ENCODE measurements around the gene CD207. TPM values are rescaled to one million over a fixed set of nuclear protein-coding genes. Genes with fewer than 3 reads are reported as not detected.

CD207 gene
- total and polyA plus RNA-seq, 2 of the 8 experiments (the other 6 are each of a cell fraction or from before 2014, with no cell fraction given): not detected

DNA sequence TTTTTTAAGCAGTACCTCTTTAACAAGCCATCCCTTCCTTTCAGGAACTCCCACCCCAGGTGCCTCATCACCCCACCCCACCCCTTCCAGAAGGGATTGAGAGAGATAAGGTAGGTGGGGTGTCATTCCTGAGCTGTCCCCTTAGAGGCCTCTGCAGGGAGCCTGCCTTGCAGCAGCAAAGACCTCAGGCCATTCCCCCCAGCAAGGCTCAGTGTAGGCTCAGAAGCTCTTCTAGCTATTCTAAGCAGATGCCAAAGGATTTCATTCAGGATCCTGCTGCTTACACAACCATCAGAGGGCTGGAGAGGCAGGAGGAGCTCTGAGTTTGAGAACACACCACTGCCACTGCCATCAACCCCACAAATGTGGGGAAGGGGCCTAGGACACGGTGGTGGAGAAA is 39.4 kb downstream of the CD207 start:
- H3K14ac ChIP-seq (ENCODE audit: insufficient read length): no peak overlapping the region
- POLR2A ChIA-PET (ENCODE audit: partially characterized antibody): no interaction called here
- H2AK5ac ChIP-seq (ENCODE audit: low read depth, low read length): no peak overlapping the region
- H3K79me1 ChIP-seq (ENCODE audit: low read depth, low read length): no peaks in the 10 kb centered on the region
- no peak overlapping the region for H2BK120ac ChIP-seq (replicated peaks; ENCODE audit: low read depth, low read length)
- no peak overlapping the region for H2BK15ac ChIP-seq (ENCODE audit: low read length)
- no peaks in the 10 kb centered on the region for H4K20me1 ChIP-seq (replicated peaks in 1 of 2; ENCODE audit: control insufficient read depth in 1 of 2, insufficient read depth in 2 of 2, low read length in 2 of 2)
- no peaks in the 10 kb centered on the region for H3K23me2 ChIP-seq (ENCODE audit: low read depth, low read length)
- H3K4me2 ChIP-seq (ENCODE audit: insufficient read depth in 1 of 2, low read depth in 2 of 2, low read length in 2 of 2): no peak overlapping the region
- no peak overlapping the region for H2AFZ ChIP-seq (ENCODE audit: low read length)
- H2BK5ac ChIP-seq (ENCODE audit: low read depth, low read length): no peak overlapping the region
- no peak overlapping the region for H3K56ac ChIP-seq (replicated peaks; ENCODE audit: insufficient read length, low read depth, low read length)
- no peaks in the 10 kb centered on the region for H3K36me3 ChIP-seq (ENCODE audit: control insufficient read depth in 2 of 4, insufficient read depth in 4 of 4, low read length in 3 of 4)
- H4K5ac ChIP-seq (ENCODE audit: insufficient read length, low read depth, low read length): no peak overlapping the region
- H4K91ac ChIP-seq (replicated peaks; ENCODE audit: insufficient read length, low read length): no peak overlapping the region
- peaks cover 0 to 3% (median 0%) of the 10 kb centered on the region in 4 experiments; a peak in 1 of 7 replicates for H3K4me1 ChIP-seq (replicated peaks in 1 of 4; ENCODE audit: control insufficient read depth in 3 of 4, insufficient read depth in 4 of 4, low read length in 3 of 4)
- no peaks in the 10 kb centered on the region for H3K79me2 ChIP-seq (ENCODE audit: control insufficient read depth in 1 of 2, insufficient read depth in 2 of 2, low read length in 2 of 2)
- H3K9ac ChIP-seq (replicated peaks in 1 of 4; ENCODE audit: extremely low read depth in 1 of 4, low read depth in 3 of 4, low read length in 3 of 4): no peak overlapping the region
- CTCF ChIA-PET (ENCODE audit: partially characterized antibody): interaction anchor here (0.6 to 13.4 kb wide), 12 partner anchors 24 to 164 kb away, joined by 3 to 91 read pairs (median 5); partner anchors contain the start of gene CLEC4F
- no peak overlapping the region for H3K18ac ChIP-seq (ENCODE audit: extremely low read depth, low read length)
- DNase-seq (ENCODE audit: low read depth in 1 of 2, low spot score in 2 of 2) (no peak), FAIRE-seq (no peak)
- peak overlapping the region; percentile 39; the same call in 1 of the 2 replicates for H2BK12ac ChIP-seq (ENCODE audit: low read depth, low read length)
- peaks cover 10 to 23% (median 13%) of the 10 kb centered on the region in 4 experiments for H3K27me3 ChIP-seq (replicated peaks in 1 of 4; ENCODE audit: control insufficient read depth in 3 of 4, extremely low read depth in 1 of 4, insufficient read depth in 3 of 4, low read length in 3 of 4)
- no peak overlapping the region for H2BK20ac ChIP-seq (ENCODE audit: low read length)
- no peak overlapping the region for H3K23ac ChIP-seq (ENCODE audit: insufficient read length)
- 83% methylated on average over 1 of the region's 1 CpG; no CpG with 5 or more reads in 1 of the 2 experiments for WGBS, 2 experiments (ENCODE audit: extremely low coverage in 1 of 2, insufficient coverage in 1 of 2, insufficient read length in 1 of 2, insufficient replicate concordance in 2 of 2, low coverage in 1 of 2, low lambda C conversion rate in 2 of 2, missing lambda C conversion rate in 1 of 2)
- no peak overlapping the region for H3K4ac ChIP-seq (replicated peaks; ENCODE audit: insufficient read length, low read depth, low read length)
- no peak overlapping the region for H3K4me3 ChIP-seq (ENCODE audit: extremely low read depth in 1 of 4, insufficient read depth in 2 of 4, low read depth in 3 of 4, low read length in 4 of 4)
- no peak overlapping the region for H3K27ac ChIP-seq (ENCODE audit: low read depth, low read length)
- no peak overlapping the region for H4K8ac ChIP-seq (ENCODE audit: extremely low read depth, insufficient read depth, low read length)
- H3K9me3 ChIP-seq (ENCODE audit: insufficient read depth in 2 of 2, low read depth in 1 of 2, low read length in 1 of 2): peaks cover 4 to 6% of the 10 kb centered on the region in 2 experiments; a peak in 2 of 4 replicates
- no peak for TF ChIP-seq RBBP5 (IDR thresholded peaks at IDR 0.05; ENCODE audit: borderline replicate concordance, low read depth, low read length)
- no peak for TF ChIP-seq ASH2L (IDR thresholded peaks at IDR 0.05; ENCODE audit: low read length)
- TF ChIP-seq HDAC6 (IDR thresholded peaks at IDR 0.05; ENCODE audit: low read depth, low read length): no peak
- no peak for TF ChIP-seq HDAC2 (IDR thresholded peaks at IDR 0.05; ENCODE audit: borderline replicate concordance in 1 of 2, low read depth in 2 of 2, low read length in 2 of 2)
- no peak for TF ChIP-seq TAF1 (IDR thresholded peaks at IDR 0.05; ENCODE audit: low read depth, low read length)
- no peak for TF ChIP-seq KDM1A (IDR thresholded peaks at IDR 0.05; ENCODE audit: borderline replicate concordance, low read length)
- TF ChIP-seq JUN (IDR thresholded peaks at IDR 0.05; ENCODE audit: low read depth, low read length): no peak
- TF ChIP-seq RFX5 (IDR thresholded peaks at IDR 0.05; ENCODE audit: borderline replicate concordance, low read depth, low read length): no peak
- TF ChIP-seq KDM4A (IDR thresholded peaks at IDR 0.05; ENCODE audit: low read depth, low read length, severe bottlenecking): no peak
- TF ChIP-seq BACH1 (IDR thresholded peaks at IDR 0.05; ENCODE audit: low read length): no peak
- TF ChIP-seq, protein P1, sequence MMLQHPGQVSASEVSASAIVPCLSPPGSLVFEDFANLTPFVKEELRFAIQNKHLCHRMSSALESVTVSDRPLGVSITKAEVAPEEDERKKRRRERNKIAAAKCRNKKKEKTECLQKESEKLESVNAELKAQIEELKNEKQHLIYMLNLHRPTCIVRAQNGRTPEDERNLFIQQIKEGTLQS (IDR thresholded peaks at IDR 0.05; ENCODE audit: insufficient read depth, low read depth, low read length): no peak
- no peak for TF ChIP-seq CBX5 (IDR thresholded peaks at IDR 0.05; ENCODE audit: low read depth, low read length)
- TF ChIP-seq ZNF274 (IDR thresholded peaks at IDR 0.05; ENCODE audit: borderline replicate concordance, extremely low read depth, low read length): no peak
- TF ChIP-seq GTF2F1 (IDR thresholded peaks at IDR 0.05; ENCODE audit: borderline replicate concordance, low read depth, low read length): no peak

Measured in H1 (cell line).